Coronary artery (tissue), 2 donors: ENCODE results near the gene RASAL2.

Experiments used
- DNase-seq: peaks from one replicate; pipeline ENCODE4 v3.0.0-alpha.2; 2017; ENCODE audit warnings: low spot score
- H3K27ac ChIP-seq, 2 donors: fragments of 200-600 bp; sonication (generic); one replicate each; pipeline ENCODE4 v1.5.1; 2016 to 2019
- H3K4me3 ChIP-seq: fragments of 200-600 bp; sonication (generic); 2 replicates; pipeline ENCODE4 v1.5.1; 2016; ENCODE audit warnings: mild to moderate bottlenecking, moderate library complexity
- TF ChIP-seq, protein P1 (sequence below): fragments of 200-600 bp; sonication (generic); IDR thresholded peaks from one replicate; pipeline ENCODE4 v1.5.1; 2019; ENCODE audit warnings: antibody characterized with exemption

RASAL2 gene

DNA sequence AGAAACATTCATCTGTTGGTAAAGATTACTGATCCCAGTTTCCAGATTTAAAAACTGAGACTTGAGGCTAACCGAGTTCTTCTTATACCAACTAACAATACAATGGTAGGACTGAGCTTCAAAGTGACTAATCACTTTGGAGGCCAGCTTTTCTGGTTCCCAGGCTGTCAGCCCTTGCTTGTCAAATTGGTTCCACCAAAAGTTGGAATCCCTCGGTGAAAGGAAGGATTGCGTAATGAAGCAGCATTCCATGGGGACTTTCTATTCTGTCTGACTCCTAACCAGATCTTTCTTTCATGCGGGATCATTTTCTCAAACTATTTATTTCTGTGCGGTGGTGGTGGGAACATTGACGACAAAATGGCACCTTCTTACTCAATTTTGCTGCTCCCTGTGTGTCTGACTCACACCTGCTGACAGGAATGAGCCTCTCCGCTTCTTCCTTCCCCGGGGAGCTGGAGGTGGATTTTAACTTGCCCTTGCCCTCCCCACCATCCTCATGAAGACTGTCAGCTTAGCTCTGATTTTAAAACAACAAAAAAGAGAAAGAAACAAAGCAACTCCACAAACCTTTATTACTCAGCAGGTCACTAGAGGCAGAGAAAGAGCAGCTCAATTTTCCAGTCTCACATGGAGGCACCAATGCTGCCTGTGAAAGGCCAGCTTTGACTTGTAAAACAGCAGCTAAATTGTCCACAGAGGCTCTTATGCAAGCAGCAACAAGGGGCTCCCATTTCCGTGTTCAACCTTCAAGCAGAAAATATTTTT is 32.9 kb upstream of the RASAL2 start:
- DNase-seq: no peak
- Histone ChIP-seq H3K4me3 (peak overlapping the region; percentile 35), H3K27ac (peak overlapping the region; percentile 63 to 68)
- TF ChIP-seq, protein P1, sequence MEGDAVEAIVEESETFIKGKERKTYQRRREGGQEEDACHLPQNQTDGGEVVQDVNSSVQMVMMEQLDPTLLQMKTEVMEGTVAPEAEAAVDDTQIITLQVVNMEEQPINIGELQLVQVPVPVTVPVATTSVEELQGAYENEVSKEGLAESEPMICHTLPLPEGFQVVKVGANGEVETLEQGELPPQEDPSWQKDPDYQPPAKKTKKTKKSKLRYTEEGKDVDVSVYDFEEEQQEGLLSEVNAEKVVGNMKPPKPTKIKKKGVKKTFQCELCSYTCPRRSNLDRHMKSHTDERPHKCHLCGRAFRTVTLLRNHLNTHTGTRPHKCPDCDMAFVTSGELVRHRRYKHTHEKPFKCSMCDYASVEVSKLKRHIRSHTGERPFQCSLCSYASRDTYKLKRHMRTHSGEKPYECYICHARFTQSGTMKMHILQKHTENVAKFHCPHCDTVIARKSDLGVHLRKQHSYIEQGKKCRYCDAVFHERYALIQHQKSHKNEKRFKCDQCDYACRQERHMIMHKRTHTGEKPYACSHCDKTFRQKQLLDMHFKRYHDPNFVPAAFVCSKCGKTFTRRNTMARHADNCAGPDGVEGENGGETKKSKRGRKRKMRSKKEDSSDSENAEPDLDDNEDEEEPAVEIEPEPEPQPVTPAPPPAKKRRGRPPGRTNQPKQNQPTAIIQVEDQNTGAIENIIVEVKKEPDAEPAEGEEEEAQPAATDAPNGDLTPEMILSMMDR: no peak

DNA sequence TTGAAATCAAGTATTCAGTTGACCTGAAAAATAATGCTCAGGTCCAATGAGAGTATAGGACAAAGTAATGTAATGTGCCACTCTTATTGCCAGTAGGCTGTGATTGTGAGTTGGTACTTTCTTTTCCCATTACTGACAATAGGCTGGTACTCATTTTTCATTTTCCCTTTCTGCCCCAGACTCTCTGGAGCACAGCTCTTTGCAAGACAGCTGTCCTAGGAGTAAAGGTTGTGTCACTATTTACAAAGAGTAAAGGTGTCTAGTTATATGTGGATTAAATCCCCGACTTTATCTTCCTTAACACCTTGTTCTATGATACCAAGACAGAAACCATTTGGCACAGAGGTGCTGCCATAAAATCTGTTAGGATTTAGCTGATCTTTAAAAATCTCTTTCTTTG is 32.3 kb upstream of the RASAL2 start:
- Histone ChIP-seq H3K4me3 (peak overlapping the region; percentile 35), H3K27ac (peak overlapping the region; percentile 63 to 68)
- TF ChIP-seq, protein P1: no peak
- no peak for DNase-seq

DNA sequence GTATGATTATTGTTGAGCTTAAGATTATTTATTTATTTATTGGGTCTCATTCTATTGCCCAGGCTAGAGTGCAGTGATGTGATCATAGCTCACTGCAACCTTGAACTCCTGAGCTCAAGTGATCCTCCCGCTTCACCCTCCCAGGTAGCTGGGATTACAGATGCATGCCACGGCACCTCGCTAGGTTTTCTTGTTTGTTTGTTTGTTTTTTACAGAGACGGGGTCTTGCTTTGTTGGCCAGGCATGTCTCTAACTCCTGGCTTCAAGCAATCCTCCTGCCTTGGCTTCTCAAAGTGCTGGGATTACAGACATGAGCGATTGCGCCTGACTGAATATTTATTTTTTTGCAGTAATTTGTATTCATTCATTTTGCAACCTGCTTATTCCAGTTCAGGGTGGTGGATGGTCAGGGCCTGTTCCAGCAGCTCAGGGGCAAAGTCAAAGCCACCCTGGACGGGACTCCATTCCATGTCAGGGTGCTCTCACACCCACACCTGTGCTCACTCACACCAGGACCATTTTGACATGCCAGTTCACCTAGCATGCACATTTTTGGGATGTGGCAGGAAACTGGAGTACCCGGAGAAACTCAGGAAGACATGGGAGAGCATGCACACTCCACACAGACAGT is 29.6 kb upstream of the RASAL2 start:
- no peak overlapping the region for H3K27ac ChIP-seq
- TF ChIP-seq, protein P1: no peak
- no peak for DNase-seq
- no peak overlapping the region for H3K4me3 ChIP-seq

DNA sequence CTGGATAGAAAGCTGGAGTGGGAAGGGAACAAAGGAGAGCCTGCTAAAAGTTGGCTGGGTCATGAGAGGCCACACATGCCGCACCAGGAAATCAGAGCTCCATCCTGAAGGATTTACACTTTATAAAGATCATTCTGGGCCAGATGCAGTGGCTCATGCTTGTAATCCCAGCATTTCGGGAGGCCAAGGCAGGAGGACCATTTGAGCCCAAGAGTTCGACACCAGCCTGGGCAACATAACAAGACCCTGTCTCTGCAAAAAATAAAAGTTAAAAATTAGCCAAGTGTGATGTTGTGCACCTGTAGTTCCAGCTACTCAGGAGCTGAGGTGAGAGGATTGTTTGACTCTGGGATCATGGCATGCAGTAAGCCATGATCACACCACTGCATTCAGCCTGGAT is 28.7 kb upstream of the RASAL2 start:
- Histone ChIP-seq H3K4me3 (no peak overlapping the region), H3K27ac (no peak overlapping the region)
- no peak for DNase-seq
- TF ChIP-seq, protein P1: no peak

DNA sequence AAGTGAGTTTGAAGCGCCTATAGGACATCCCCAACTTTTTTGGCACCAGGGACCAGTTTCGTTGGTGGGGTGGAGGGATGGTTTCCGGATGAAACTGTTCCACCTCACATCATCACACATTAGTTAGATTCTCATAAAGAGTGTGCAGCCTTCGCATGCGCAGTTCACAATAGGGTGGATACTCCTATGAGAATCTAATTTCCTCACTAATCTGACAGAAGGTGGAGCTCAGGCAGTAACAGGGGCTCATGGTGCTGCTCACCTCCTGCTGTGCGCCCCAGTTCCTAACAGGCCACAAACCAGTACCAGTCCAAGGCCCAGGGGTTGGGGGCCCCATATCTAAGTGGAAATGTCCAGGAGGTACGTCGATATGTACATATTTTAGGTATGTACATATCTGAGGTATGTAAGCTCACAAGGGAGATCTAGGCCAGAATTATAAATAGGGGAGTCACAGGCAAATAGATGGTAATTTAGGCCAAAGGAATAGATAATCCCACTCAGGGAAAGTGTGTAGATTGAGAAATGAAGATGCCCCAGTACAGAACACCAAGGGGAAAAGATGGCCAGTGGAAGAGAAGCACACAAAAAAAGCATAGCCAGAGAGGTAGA is 27.5 kb upstream of the RASAL2 start:
- H3K4me3 ChIP-seq: no peak overlapping the region
- TF ChIP-seq, protein P1: no peak
- no peak overlapping the region for H3K27ac ChIP-seq
- no peak for DNase-seq

DNA sequence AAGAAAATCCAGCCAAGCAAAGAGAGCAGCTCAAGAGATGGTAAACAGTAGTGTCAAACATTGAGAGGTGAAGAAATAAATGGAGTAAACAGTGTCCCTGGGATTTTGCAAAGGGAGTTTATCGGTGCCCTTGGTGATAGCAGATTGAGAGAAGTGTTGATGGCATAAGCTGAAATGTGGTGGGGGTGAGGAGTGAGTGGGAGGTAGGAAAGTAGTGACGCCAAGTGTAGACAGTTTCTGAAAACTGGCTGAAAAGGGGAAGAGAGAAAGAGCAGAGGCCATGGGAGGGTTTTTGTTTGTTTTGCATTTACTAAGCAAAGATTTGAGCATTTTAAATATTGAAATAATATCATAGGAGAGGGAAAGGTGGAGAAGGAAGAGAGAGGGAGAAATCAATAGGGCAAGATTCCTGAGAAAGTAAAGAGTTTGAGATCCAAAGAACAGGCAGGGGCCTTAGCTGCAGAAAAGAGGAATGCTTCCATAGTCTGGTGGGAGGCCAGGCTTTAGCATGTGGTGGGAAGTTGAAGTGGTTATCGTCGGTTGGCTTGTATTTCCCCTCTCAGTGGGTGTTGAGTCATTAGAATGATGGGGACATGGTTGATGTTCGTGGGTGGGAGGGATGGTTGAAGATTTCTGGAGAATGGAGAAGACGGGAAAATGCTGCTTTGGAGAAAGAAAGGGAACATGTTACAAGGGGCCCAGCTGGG is 26.8 kb upstream of the RASAL2 start:
- DNase-seq: no peak
- Histone ChIP-seq H3K27ac (no peak overlapping the region), H3K4me3 (no peak overlapping the region)
- TF ChIP-seq, protein P1: no peak
